ENCODE data around the gene GSTA2. TPM values are rescaled to one million over a fixed set of nuclear protein-coding genes. Genes with fewer than 3 reads are reported as not detected.
"Not testable (repeated sequence)": the region's sequence is repeated elsewhere in the genome, so short reads cannot be mapped to it uniquely, and the experiment has no call there.

GSTA2 gene
- total RNA-seq, result not detected

- H3K4me3 Mint-ChIP-seq; H3K4me1 Mint-ChIP-seq (ENCODE audit: low read depth); H3K27ac Mint-ChIP-seq; DNase-seq; H3K9me3 Mint-ChIP-seq; H3K27me3 Mint-ChIP-seq; CTCF ChIA-PET; POLR2A ChIA-PET; intact Hi-C loops (cut with micrococcal nuclease); H3K36me3 Mint-ChIP-seq: not testable (repeated sequence)
Measured at GRCh38 chr6:52763322-52763916, at the start of gene GSTA2. Gene GSTA2, minus strand, starts transcription at chr6:52763475. Its CDS starts 5,528 bp downstream, at chr6:52757947.

DNA sequence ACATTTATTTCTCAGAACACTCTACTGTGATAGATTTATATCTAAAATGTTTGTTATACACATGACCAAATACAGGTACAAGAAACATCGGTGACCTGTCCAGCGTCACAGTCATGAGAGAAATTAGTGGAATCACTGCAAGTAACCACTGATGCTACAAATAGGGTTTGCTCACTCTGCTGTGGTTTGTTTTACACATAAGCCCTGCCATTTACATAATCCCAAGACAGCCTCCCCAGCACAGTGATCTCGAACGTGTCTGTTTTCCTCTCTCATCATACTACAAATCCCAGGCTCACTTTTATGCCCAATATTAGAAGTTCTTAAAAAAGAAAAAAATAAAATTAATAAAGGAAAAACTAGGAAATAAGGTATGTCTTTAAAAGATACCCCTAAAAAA lies 46.5 kb upstream of the GSTA2 start:
- POLR2A ChIA-PET; H3K36me3 Mint-ChIP-seq; H3K9me3 Mint-ChIP-seq; H3K4me3 Mint-ChIP-seq; H3K27ac Mint-ChIP-seq; H3K4me1 Mint-ChIP-seq (ENCODE audit: low read depth); DNase-seq; intact Hi-C loops (cut with micrococcal nuclease); H3K27me3 Mint-ChIP-seq: not testable (repeated sequence)
- CTCF ChIA-PET, result interaction anchor here (1.0 kb wide), 1 partner anchor 85 kb away, joined by 4 read pairs; no protein-coding TSS in a partner anchor

DNA sequence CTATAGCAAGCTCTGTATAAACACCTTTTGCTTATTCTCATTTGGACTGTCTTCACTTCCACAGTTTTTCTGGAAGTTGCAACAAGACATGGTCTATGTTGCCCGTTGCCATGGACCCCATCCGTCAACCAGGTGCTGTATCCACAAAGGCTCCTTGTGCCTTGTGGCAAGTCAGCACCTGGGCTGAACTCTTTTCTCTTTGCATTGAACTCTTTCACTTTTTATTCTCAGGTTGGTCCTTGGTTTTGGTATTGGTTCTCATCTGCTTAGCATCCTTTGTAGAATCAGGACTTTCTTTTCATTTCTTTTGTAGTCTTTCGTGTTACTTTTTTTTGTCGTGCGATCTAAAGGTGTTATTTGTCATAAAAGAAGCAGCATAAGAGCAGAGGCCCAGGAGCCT lies 45.4 kb upstream of the GSTA2 start:
- Mint-ChIP-seq H3K9me3 (no peaks in the 10 kb centered on the region), H3K27me3 (peaks cover 7% of the 10 kb centered on the region), H3K36me3 (no peaks in the 10 kb centered on the region), H3K27ac (no peak overlapping the region), H3K4me3 (no peak overlapping the region), H3K4me1 (ENCODE audit: low read depth) (no peaks in the 10 kb centered on the region)
- CTCF ChIA-PET, result no interaction called here
- DNase-seq, result no peak
- intact Hi-C loops (cut with micrococcal nuclease), result no loop called here
- POLR2A ChIA-PET, result no interaction called here

GRCh38 chr6:52803668-52804255 lies 40.5 kb upstream of the GSTA2 start, which contains the start of gene GSTA1:
Gene GSTA1, minus strand, starts transcription at chr6:52803816. Its CDS starts 4,549 bp downstream, at chr6:52799267.
- H3K27me3 Mint-ChIP-seq; H3K9me3 Mint-ChIP-seq; H3K36me3 Mint-ChIP-seq; H3K4me3 Mint-ChIP-seq; POLR2A ChIA-PET; H3K27ac Mint-ChIP-seq; H3K4me1 Mint-ChIP-seq (ENCODE audit: low read depth); DNase-seq; intact Hi-C loops (cut with micrococcal nuclease): not testable (repeated sequence)
- CTCF ChIA-PET, result interaction anchor here (0.9 kb wide), 1 partner anchor 11 kb away, joined by 3 read pairs; no protein-coding TSS in a partner anchor

GRCh38 chr6:52802806-52803205 lies 39.5 kb upstream of the GSTA2 start:
- H3K9me3 Mint-ChIP-seq, result no peaks in the 10 kb centered on the region
- intact Hi-C loops (cut with micrococcal nuclease), result no loop called here
- no peak overlapping the region for H3K27ac Mint-ChIP-seq
- ChIA-PET POLR2A (no interaction called here), CTCF (interaction anchor here (0.9 kb wide), 1 partner anchor 12 kb away, joined by 3 read pairs; no protein-coding TSS in a partner anchor)
- no peaks in the 10 kb centered on the region for H3K4me1 Mint-ChIP-seq (ENCODE audit: low read depth)
- no peaks in the 10 kb centered on the region for H3K36me3 Mint-ChIP-seq
- peaks cover 10% of the 10 kb centered on the region for H3K27me3 Mint-ChIP-seq
- no peak overlapping the region for H3K4me3 Mint-ChIP-seq
- no peak for DNase-seq

GRCh38 chr6:52801188-52801841 lies 38.0 kb upstream of the GSTA2 start:
- Mint-ChIP-seq H3K27me3 (peaks cover 17% of the 10 kb centered on the region), H3K4me1 (ENCODE audit: low read depth) (no peaks in the 10 kb centered on the region), H3K36me3 (no peaks in the 10 kb centered on the region), H3K9me3 (no peaks in the 10 kb centered on the region), H3K4me3 (no peak overlapping the region), H3K27ac (no peak overlapping the region)
- CTCF ChIA-PET, result no interaction called here
- POLR2A ChIA-PET, result no interaction called here
- DNase-seq, result no peak
- intact Hi-C loops (cut with micrococcal nuclease), result no loop called here

- H3K4me1 Mint-ChIP-seq (ENCODE audit: low read depth); CTCF ChIA-PET; H3K27ac Mint-ChIP-seq; POLR2A ChIA-PET; DNase-seq; H3K9me3 Mint-ChIP-seq; H3K4me3 Mint-ChIP-seq; H3K36me3 Mint-ChIP-seq; intact Hi-C loops (cut with micrococcal nuclease): not testable (repeated sequence)
- peaks cover 18% of the 10 kb centered on the region for H3K27me3 Mint-ChIP-seq
Measured at GRCh38 chr6:52799272-52799671, 36.0 kb upstream of the GSTA2 start.

DNA sequence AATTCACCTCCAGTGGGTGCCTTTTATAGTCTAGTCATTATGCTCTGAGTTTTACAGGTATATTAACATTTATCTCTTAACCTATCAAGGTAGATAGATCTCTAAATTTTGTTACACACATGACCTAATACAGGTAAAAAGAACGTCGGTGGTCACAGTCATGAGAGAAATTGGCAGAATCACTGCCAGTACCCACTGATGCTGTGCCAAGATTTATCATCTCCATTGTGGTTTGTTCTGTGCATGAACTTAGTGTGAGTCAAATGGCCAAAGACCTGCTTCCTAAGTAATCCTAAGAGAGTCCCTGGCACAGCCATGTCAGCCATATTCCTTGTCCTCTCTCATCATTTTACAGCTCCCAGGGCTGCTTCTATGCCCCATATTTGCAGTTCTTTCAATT lies 31.1 kb upstream of the GSTA2 start:
- intact Hi-C loops (cut with micrococcal nuclease); POLR2A ChIA-PET; H3K4me3 Mint-ChIP-seq; H3K9me3 Mint-ChIP-seq; CTCF ChIA-PET; H3K4me1 Mint-ChIP-seq (ENCODE audit: low read depth); H3K27ac Mint-ChIP-seq; H3K36me3 Mint-ChIP-seq; DNase-seq: not testable (repeated sequence)
- H3K27me3 Mint-ChIP-seq, result peaks cover 13% of the 10 kb centered on the region

- ChIA-PET POLR2A (no interaction called here), CTCF (no interaction called here)
- H3K9me3 Mint-ChIP-seq, result no peaks in the 10 kb centered on the region
- H3K27me3 Mint-ChIP-seq, result peaks cover 6% of the 10 kb centered on the region
- intact Hi-C loops (cut with micrococcal nuclease), result no loop called here
- no peaks in the 10 kb centered on the region for H3K4me1 Mint-ChIP-seq (ENCODE audit: low read depth)
- H3K36me3 Mint-ChIP-seq, result no peaks in the 10 kb centered on the region
- no peak for DNase-seq
- no peak overlapping the region for H3K27ac Mint-ChIP-seq
- H3K4me3 Mint-ChIP-seq, result no peak overlapping the region
Measured at GRCh38 chr6:52790861-52791260, 27.6 kb upstream of the GSTA2 start.

DNA sequence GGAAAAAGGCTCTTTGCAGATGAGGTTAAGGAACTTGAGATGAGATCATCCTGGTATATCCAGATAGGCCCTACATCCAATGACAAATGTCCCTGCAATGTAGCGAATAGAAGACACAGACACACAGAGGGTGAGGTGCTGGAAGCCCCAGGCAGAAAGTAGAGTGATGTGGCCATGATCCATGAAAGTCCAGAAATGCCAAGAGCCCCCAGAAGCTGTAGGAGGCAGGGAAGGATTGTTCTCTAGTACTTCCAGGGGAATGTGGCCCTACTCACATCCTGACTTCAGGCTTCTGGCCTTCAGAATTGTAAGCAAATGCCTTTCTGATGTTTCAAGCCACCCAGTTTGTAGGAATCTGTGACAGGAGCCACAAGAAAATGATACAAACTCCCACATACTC lies 26.4 kb upstream of the GSTA2 start:
- H3K9me3 Mint-ChIP-seq, H3K4me3 Mint-ChIP-seq, H3K36me3 Mint-ChIP-seq: not testable (repeated sequence)

DNA sequence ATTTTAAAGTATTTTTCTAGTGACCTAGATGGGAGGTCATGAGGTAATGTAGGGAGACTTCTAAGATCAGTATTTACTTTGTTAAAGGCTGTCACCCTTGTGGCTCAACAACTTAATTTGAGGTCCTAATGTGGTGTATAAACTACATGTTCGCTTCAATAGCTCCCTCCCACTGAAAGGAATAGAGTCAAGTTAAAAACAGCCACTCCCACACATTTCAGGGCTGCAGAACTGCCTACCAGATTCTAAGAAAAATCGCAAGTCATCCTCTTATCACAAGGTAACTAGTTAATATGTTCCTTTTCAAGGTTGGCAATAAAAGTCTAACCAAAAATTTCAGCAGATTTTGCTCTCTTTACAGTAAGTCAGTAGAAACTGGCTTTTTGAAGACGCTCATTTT lies 25.2 kb upstream of the GSTA2 start:
- no peak overlapping the region for H3K4me3 Mint-ChIP-seq
- CTCF ChIA-PET, result no interaction called here

More for the DNA sequence above, 26.4 kb upstream of the GSTA2 start:
- H3K27ac Mint-ChIP-seq; DNase-seq; H3K4me1 Mint-ChIP-seq (ENCODE audit: low read depth); intact Hi-C loops (cut with micrococcal nuclease); CTCF ChIA-PET; H3K27me3 Mint-ChIP-seq; POLR2A ChIA-PET: not testable (repeated sequence)

GRCh38 chr6:52787917-52788316 lies 24.6 kb upstream of the GSTA2 start:
- POLR2A ChIA-PET, result no interaction called here
- no peak overlapping the region for H3K27ac Mint-ChIP-seq

More for the DNA sequence above, 25.2 kb upstream of the GSTA2 start:
- H3K4me1 Mint-ChIP-seq (ENCODE audit: low read depth), result no peaks in the 10 kb centered on the region
- no peak overlapping the region for H3K27ac Mint-ChIP-seq
- no peak for DNase-seq
- POLR2A ChIA-PET, result no interaction called here
- H3K36me3 Mint-ChIP-seq, result no peaks in the 10 kb centered on the region
- H3K27me3 Mint-ChIP-seq, result peaks cover 2% of the 10 kb centered on the region
- intact Hi-C loops (cut with micrococcal nuclease), result no loop called here
- H3K9me3 Mint-ChIP-seq, result no peaks in the 10 kb centered on the region

More at GRCh38 chr6:52787917-52788316, 24.6 kb upstream of the GSTA2 start:
- Mint-ChIP-seq H3K4me1 (ENCODE audit: low read depth) (no peaks in the 10 kb centered on the region), H3K36me3 (no peaks in the 10 kb centered on the region), H3K4me3 (no peak overlapping the region), H3K9me3 (no peaks in the 10 kb centered on the region), H3K27me3 (peaks cover 2% of the 10 kb centered on the region)
- DNase-seq, result no peak
- CTCF ChIA-PET, result no interaction called here
- intact Hi-C loops (cut with micrococcal nuclease), result no loop called here

Data from activated CD4-positive, alpha-beta memory T cell treated with anti-CD3 and anti-CD28 coated beads for 36 hours (primary cell).